Liver (tissue), 9 donors: ENCODE data around the gene CCT7. TPM values are rescaled to one million over a fixed set of nuclear protein-coding genes. Genes with fewer than 3 reads are reported as not detected.

Source experiments
- DNase-seq: peaks from one replicate; pipeline ENCODE4 v3.0.0-alpha.2; 2017; ENCODE audit warnings: low spot score
- H3K27ac ChIP-seq, 2 donors: one replicate each; pipeline ENCODE4 v1.7.0; 2013; ENCODE audit warnings: inconsistent platforms in 2 of 2, low read length in 2 of 2, control low read depth in 1 of 2, low read depth in 1 of 2, mild to moderate bottlenecking in 1 of 2
- H3K27me3 ChIP-seq, 4 donors: one replicate each; pipeline versions ENCODE4 v1.6.1 to v1.7.0; 2013; ENCODE audit warnings: low read length in 3 of 4, inconsistent platforms in 1 of 4, mild to moderate bottlenecking in 1 of 4, moderate library complexity in 1 of 4; ENCODE audit not compliant: control insufficient read depth in 4 of 4, insufficient read depth in 4 of 4
- H3K36me3 ChIP-seq, 4 donors: one replicate each; pipeline versions ENCODE4 v1.6.1 to v1.7.0; 2013; ENCODE audit warnings: low read length in 3 of 4, mild to moderate bottlenecking in 3 of 4, low read depth in 1 of 4, moderate library complexity in 1 of 4; ENCODE audit not compliant: control insufficient read depth in 4 of 4, insufficient read depth in 3 of 4
- H3K4me1 ChIP-seq, 4 donors: one replicate each; pipeline versions ENCODE4 v1.6.1 to v1.7.0; 2013; ENCODE audit warnings: low read length in 3 of 4, mild to moderate bottlenecking in 3 of 4, moderate library complexity in 1 of 4; ENCODE audit not compliant: control insufficient read depth in 4 of 4, insufficient read depth in 4 of 4
- H3K4me3 ChIP-seq, 3 donors: one replicate each; pipeline versions ENCODE4 v1.6.1 to v1.7.0; 2013; ENCODE audit warnings: low read length in 3 of 3, control low read depth in 1 of 3, low read depth in 1 of 3, mild to moderate bottlenecking in 1 of 3
- H3K9ac ChIP-seq, 2 donors: one replicate each; pipeline ENCODE4 v1.7.0; 2013; ENCODE audit warnings: low read length in 2 of 2, mild to moderate bottlenecking in 2 of 2, moderate library complexity in 2 of 2, control low read depth in 1 of 2, low read depth in 1 of 2
- H3K9me3 ChIP-seq, 4 donors: one replicate each; pipeline versions ENCODE4 v1.6.1 to v1.7.0; 2013; ENCODE audit warnings: low read length in 3 of 4; ENCODE audit not compliant: control insufficient read depth in 4 of 4
- ATF3 ChIP-seq: IDR thresholded peaks from 2 replicates; pipeline ENCODE4 v1.6.1; 2016; ENCODE audit warnings: antibody characterized with exemption
- EGR1 ChIP-seq, 2 donors: IDR thresholded peaks; 2 replicates each; pipeline ENCODE4 v1.6.1; 2016 to 2018; ENCODE audit warnings: antibody characterized with exemption in 2 of 2, low read depth in 2 of 2
- FOXA1 ChIP-seq: IDR thresholded peaks from 2 replicates; pipeline ENCODE4 v1.6.1; 2016; ENCODE audit warnings: antibody characterized with exemption
- FOXA2 ChIP-seq: IDR thresholded peaks from 2 replicates; pipeline ENCODE4 v1.6.1; 2016; ENCODE audit warnings: antibody characterized with exemption
- GABPA ChIP-seq, 2 donors: IDR thresholded peaks in 1 of 2; conservative IDR thresholded peaks in 1 of 2; 2 replicates each; pipeline ENCODE4 v1.6.1; 2016; ENCODE audit warnings: antibody characterized with exemption in 2 of 2, mild to moderate bottlenecking in 1 of 2, moderate library complexity in 1 of 2
- HNF4A ChIP-seq, 2 donors: conservative IDR thresholded peaks; 2 replicates each; pipeline ENCODE4 v1.6.1; 2016; ENCODE audit warnings: antibody characterized with exemption in 2 of 2, mild to moderate bottlenecking in 2 of 2
- HNF4G ChIP-seq: IDR thresholded peaks from 2 replicates; pipeline ENCODE4 v1.6.1; 2016; ENCODE audit warnings: antibody characterized with exemption
- JUND ChIP-seq, 2 donors: IDR thresholded peaks; 2 replicates each; pipeline ENCODE4 v1.6.1; 2016; ENCODE audit warnings: antibody characterized with exemption in 2 of 2
- MAX ChIP-seq: IDR thresholded peaks from 2 replicates; pipeline ENCODE4 v1.6.1; 2016; ENCODE audit warnings: antibody characterized with exemption
- NR2F2 ChIP-seq: IDR thresholded peaks from 2 replicates; pipeline ENCODE4 v1.6.1; 2016; ENCODE audit warnings: antibody characterized with exemption
- RAD21 ChIP-seq, 2 donors: IDR thresholded peaks; 2 replicates each; pipeline ENCODE4 v1.6.1; 2016; ENCODE audit warnings: antibody characterized with exemption in 2 of 2, mild to moderate bottlenecking in 2 of 2
- RXRA ChIP-seq, 2 donors: IDR thresholded peaks; 2 replicates each; pipeline ENCODE4 v1.6.1; 2017 to 2018; ENCODE audit warnings: antibody characterized with exemption in 2 of 2, mild to moderate bottlenecking in 1 of 2
- SP1 ChIP-seq: IDR thresholded peaks from 2 replicates; pipeline ENCODE4 v1.6.1; 2018; ENCODE audit warnings: antibody characterized with exemption, mild to moderate bottlenecking
- TAF1 ChIP-seq: conservative IDR thresholded peaks from 2 replicates; pipeline ENCODE4 v1.6.1; 2016; ENCODE audit warnings: antibody characterized with exemption, mild to moderate bottlenecking
- YY1 ChIP-seq: IDR thresholded peaks from 2 replicates; pipeline ENCODE4 v1.6.1; 2016; ENCODE audit warnings: antibody characterized with exemption, mild to moderate bottlenecking
- ZBTB33 ChIP-seq: IDR thresholded peaks from 2 replicates; pipeline ENCODE4 v1.6.1; 2016; ENCODE audit warnings: antibody characterized with exemption
- WGBS: extraction: QIAGEN DNeasy Blood & Tissue Kit; methylation state at CpG from one replicate; pipeline ENCODE4 v1.1.7; 2013; 5-methylcytosine and 5-hydroxymethylcytosine counted together
- polyA plus RNA-seq, 2 donors: library from polyadenylated mRNA; stranded (reverse) in 1 of 2; unstranded in 1 of 2; fragments of 200-250 nt in 1 of 2; fragments of >200 nt in 1 of 2; fragmentation: Nextera tagmentation in 1 of 2; extraction: Ambion mirVana in 1 of 2; gene quantifications; one replicate each; pipeline versions ENCODE4 v1.2.1 to v1.2.3, GENCODE V29; 2013 to 2015
- total RNA-seq, 2 donors: library from RNA; depleted of rRNA; stranded (reverse); fragments of >200 nt; gene quantifications; one replicate each; pipeline ENCODE4 v1.2.3, GENCODE V29; 2014
- donor health status: healthy.
- donor health status: healthy.
- donor health status: healthy.
- donor health status: healthy.
- donor health status: healthy.

Gene CCT7
- total and polyA plus RNA-seq, 4 donors, result 83.7 to 115 (median 101) TPM

GRCh38 chr2:73257425-73258125 is 23.5 kb downstream of the CCT7 start:
- TF ChIP-seq NR2F2, result no peak
- no peak for TF ChIP-seq FOXA1
- TF ChIP-seq FOXA2, result no peak
- DNase-seq, result no peak
- WGBS, result 76% methylated on average over 10 of the region's 10 CpGs
- Histone ChIP-seq H3K4me3 (no peak overlapping the region), H3K4me1 (no peaks in the 10 kb centered on the region), H3K9me3 (no peaks in the 10 kb centered on the region), H3K9ac (no peak overlapping the region), H3K27ac (no peak overlapping the region), H3K36me3 (peaks cover 4 to 19% (median 10%) of the 10 kb centered on the region in 4 donors), H3K27me3 (no peaks in the 10 kb centered on the region)

- 89% methylated on average over 8 of the region's 8 CpGs for WGBS
These were observed 24.2 kb downstream of the CCT7 start for GRCh38 chr2:73258186-73258912.

GRCh38 chr2:73258913-73259215 is 24.8 kb downstream of the CCT7 start:
- Histone ChIP-seq H3K36me3 (peaks cover 0 to 8% (median 4%) of the 10 kb centered on the region in 4 donors), H3K9ac (no peak overlapping the region), H3K4me1 (no peaks in the 10 kb centered on the region), H3K9me3 (no peaks in the 10 kb centered on the region), H3K4me3 (no peak overlapping the region), H3K27me3 (no peaks in the 10 kb centered on the region), H3K27ac (no peak overlapping the region)
- no peak for DNase-seq
- no peak for TF ChIP-seq RXRA (IDR thresholded peaks at IDR 0.05)
- TF ChIP-seq SP1, result no peak
- no peak for TF ChIP-seq ZBTB33
- no peak for TF ChIP-seq NR2F2
- TF ChIP-seq YY1, result no peak
- no peak for TF ChIP-seq GABPA (IDR thresholded peaks at IDR 0.05 in 1 of 2, conservative IDR thresholded peaks at IDR 0.05 in 1 of 2)
- TF ChIP-seq EGR1 (IDR thresholded peaks at IDR 0.05; ENCODE audit: low read depth in 2 of 2), result no peak
- TF ChIP-seq HNF4A (conservative IDR thresholded peaks at IDR 0.05), result no peak
- no peak for TF ChIP-seq MAX
- no peak for TF ChIP-seq TAF1
- no peak for TF ChIP-seq ATF3
- no peak for TF ChIP-seq RAD21 (IDR thresholded peaks at IDR 0.05)
- no peak for TF ChIP-seq HNF4G
- TF ChIP-seq JUND (IDR thresholded peaks at IDR 0.05), result no peak
- TF ChIP-seq FOXA2, result no peak
- no peak for TF ChIP-seq FOXA1
- WGBS, result 94% methylated on average over 9 of the region's 9 CpGs

More at GRCh38 chr2:73258186-73258912, 24.2 kb downstream of the CCT7 start:
- H3K4me3 ChIP-seq, result no peak overlapping the region
- H3K27ac ChIP-seq, result no peak overlapping the region
- H3K36me3 ChIP-seq, result peaks cover under 1 to 13% (median 6%) of the 10 kb centered on the region in 4 donors
- no peak for TF ChIP-seq RXRA (IDR thresholded peaks at IDR 0.05)
- no peak for TF ChIP-seq ZBTB33
- H3K9ac ChIP-seq, result no peak overlapping the region
- no peak for DNase-seq
- H3K4me1 ChIP-seq, result no peaks in the 10 kb centered on the region
- no peaks in the 10 kb centered on the region for H3K27me3 ChIP-seq
- no peaks in the 10 kb centered on the region for H3K9me3 ChIP-seq
